ENCODE data around the gene SRSF4. TPM values are rescaled to one million over a fixed set of nuclear protein-coding genes. Genes with fewer than 3 reads are reported as not detected.

The SRSF4 gene
- total and polyA plus RNA-seq, 2 donors (not counting 3 experiments of a cell fraction or from before 2014, with no cell fraction given) = 45.6 to 108 TPM

GRCh38 chr1:29129916-29130315 lies 51.8 kb downstream of the SRSF4 start:
- Histone ChIP-seq H3K79me2 (ENCODE audit: control insufficient read depth, insufficient read depth, low read length) (no peaks in the 10 kb centered on the region), H3K4me1 (ENCODE audit: control insufficient read depth, extremely low read depth, insufficient read depth, low read length) (peaks cover 2% of the 10 kb centered on the region), H3K4me3 (replicated peaks in 1 of 3; ENCODE audit: insufficient read depth in 1 of 3, low read depth in 1 of 3, low read length in 3 of 3) (no peak overlapping the region), H4K20me1 (replicated peaks; ENCODE audit: control insufficient read depth, extremely low read depth, insufficient read depth, low read length) (no peaks in the 10 kb centered on the region), H3K9me3 (replicated peaks; ENCODE audit: control insufficient read depth, insufficient read depth, low read length) (no peaks in the 10 kb centered on the region), H3K9me1 (replicated peaks; ENCODE audit: control insufficient read depth, extremely low read depth, insufficient read depth, low read length) (no peaks in the 10 kb centered on the region), H3K36me3 (ENCODE audit: control insufficient read depth in 2 of 2, extremely low read depth in 1 of 2, insufficient read depth in 2 of 2, low read length in 2 of 2) (no peaks in the 10 kb centered on the region), H3K27ac (ENCODE audit: insufficient read depth, low read depth, low read length) (no peak overlapping the region), H3K4me2 (ENCODE audit: insufficient read depth, low read length) (no peak overlapping the region), H2AFZ (ENCODE audit: low read depth, low read length) (no peak overlapping the region), H3K27me3 (ENCODE audit: control insufficient read depth in 2 of 2, insufficient read depth in 2 of 2, low read length in 2 of 2) (no peaks in the 10 kb centered on the region), H3K9ac (replicated peaks; ENCODE audit: extremely low read depth, insufficient read depth, low read length) (no peak overlapping the region)
- intact Hi-C loops (cut with micrococcal nuclease) = no loop called here
- FAIRE-seq (no peak), DNase-seq (ENCODE audit: low read depth, low spot score) (no peak)
- CTCF ChIA-PET = no interaction called here
- dilution Hi-C loops (cut with MboI; ENCODE audit: extremely low pct_ligation_motif_present, low sequenced_read_pairs) = no loop called here
- no TSS peak for BruUV-seq (replicated peaks)
- no peak for TF ChIP-seq JUN (IDR thresholded peaks at IDR 0.05; ENCODE audit: borderline replicate concordance, insufficient read depth, insufficient read length, low read depth)
- no peak for TF ChIP-seq EZH2 (IDR thresholded peaks at IDR 0.05; ENCODE audit: borderline replicate concordance, low read depth, low read length, severe bottlenecking)
- no peak for TF ChIP-seq GATA2 (IDR thresholded peaks at IDR 0.05; ENCODE audit: insufficient read depth, insufficient read length, low read depth, low read length)
- TF ChIP-seq FOS (IDR thresholded peaks at IDR 0.05; ENCODE audit: borderline replicate concordance, insufficient read depth, low read length) = no peak
- no peak for TF ChIP-seq POLR2A (IDR thresholded peaks at IDR 0.05; ENCODE audit: low read depth, low read length)
- no peak for TF ChIP-seq MAX (IDR thresholded peaks at IDR 0.05; ENCODE audit: insufficient read depth, insufficient read length)
- no peak for TF ChIP-seq MYC (IDR thresholded peaks at IDR 0.05; ENCODE audit: low read depth, low read length)
- no peak for TF ChIP-seq CTCF (IDR thresholded peaks at IDR 0.05; ENCODE audit: extremely low read depth in 1 of 2, insufficient read depth in 1 of 2, low read depth in 1 of 2, low read length in 2 of 2)
- no peak for TF ChIP-seq POLR2AphosphoS5 (IDR thresholded peaks at IDR 0.05; ENCODE audit: insufficient read depth, low read depth, low read length)
- POLR2A ChIA-PET = no interaction called here
